Activated CD4-positive, alpha-beta T cell treated with anti-CD3 and anti-CD28 coated beads, Interleukin-2, amount 50 U/mL, for 16 hours (primary cell): Measurements from ENCODE around the gene B3GAT3.
"Not testable (repeated sequence)": the region's sequence is repeated elsewhere in the genome, so short reads cannot be mapped to it uniquely, and the experiment has no call there.

Source experiments
- DNase-seq: peaks from one replicate; pipeline ENCODE4 v3.0.0-alpha.2; 2020

Gene B3GAT3

DNA sequence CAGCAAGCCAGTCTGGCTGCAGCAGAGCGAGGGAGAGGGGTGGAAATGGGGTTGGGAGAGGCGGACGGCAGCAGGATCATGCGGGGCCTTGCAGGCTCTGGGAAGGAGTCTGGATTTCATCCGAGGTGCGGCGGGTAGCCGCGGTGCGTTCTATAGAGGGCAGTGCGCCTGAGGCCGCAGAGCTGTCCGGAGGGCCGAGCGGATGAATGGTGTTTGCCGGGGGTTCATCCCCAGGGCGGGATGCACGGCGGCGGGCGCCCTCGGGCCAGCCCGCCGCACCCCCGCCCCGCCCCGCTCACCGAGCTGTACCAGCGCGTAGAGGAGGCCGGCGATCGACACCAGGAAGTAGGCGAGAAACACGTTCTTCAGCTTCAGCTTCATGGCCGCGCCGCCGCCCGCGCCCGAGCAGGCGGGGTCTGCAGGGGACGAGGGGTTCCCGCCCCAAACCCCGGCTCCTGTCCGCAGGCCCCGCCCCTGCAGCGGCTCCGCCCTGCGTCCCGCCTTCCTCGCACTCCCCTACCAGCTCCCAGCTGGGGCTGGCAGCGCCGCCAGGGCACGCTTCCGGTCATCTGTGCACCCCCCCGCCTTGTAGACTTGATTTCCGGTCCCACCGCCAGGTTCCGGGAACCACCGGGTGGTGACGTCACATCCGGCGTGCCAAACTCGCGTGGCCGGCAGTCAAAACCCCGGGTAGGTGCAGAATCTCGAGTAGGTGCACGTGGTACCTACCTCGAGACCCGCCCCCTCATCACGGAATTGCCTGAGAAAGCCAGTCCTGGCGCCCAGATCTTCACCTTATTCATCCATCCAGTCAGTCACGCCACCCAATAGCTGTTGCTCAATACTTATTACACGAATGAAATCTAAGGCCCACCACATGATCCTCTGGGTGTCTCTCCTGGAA lies at the start of gene B3GAT3:
Gene B3GAT3 (minus strand): TSS at position 420 of the 904 bp plus-strand sequence. CDS start 39 bp downstream, at position 381.
- peak; percentile 98 for DNase-seq

DNA sequence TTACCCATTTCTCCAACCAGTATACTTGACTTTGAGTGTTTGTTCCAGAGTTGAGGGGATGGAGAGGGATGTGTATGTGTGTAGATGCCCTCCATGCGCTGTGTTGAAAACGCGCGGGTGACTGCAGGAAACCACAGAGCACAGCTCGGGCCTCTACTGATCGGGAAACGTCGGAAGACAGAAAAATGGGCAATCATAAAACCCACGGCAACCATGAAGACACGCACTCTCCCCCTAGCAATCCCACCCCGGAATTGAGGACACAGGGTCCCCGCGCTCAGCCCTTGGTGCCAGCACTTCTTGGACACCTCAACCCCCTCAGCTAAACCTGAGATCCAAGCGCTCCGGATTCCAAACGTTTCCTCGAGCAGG lies 49.4 kb upstream of the B3GAT3 start:
- DNase-seq = no peak

DNA sequence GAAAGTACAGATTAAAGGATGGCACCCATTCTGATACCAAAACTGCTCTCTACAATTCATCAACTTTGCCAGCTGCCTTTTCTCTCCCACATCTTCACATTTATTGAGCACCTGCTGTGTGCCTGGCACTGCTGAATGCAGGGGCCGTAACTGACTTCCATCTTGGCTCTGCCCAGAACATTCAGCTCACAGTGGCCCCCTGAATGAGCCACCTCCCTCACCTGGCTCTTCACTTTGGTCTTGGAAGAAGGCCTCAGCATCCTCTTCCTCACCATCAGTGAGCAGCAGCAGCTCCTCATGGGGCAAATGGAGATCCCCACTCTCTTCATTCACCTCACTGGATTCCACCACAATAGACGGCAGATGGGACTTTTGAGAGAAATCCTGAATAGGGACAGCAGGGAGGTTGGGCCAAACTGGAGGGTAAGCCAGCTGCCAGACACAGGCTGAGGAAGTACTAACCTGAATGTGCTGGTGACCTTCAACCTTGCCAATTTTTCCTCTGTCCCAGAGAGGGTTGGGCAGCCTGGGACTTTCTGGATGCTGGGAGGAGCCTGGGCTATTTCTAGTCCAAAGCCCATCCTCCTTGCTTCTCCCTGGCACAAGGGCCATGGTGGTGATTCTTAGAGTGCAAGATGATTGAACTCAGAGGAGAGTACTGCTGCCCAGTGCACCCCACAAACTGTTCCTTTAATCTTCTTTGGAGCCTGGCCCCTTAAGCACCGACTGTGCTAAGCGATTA lies 47.8 kb upstream of the B3GAT3 start:
- DNase-seq = peak; percentile 9

DNA sequence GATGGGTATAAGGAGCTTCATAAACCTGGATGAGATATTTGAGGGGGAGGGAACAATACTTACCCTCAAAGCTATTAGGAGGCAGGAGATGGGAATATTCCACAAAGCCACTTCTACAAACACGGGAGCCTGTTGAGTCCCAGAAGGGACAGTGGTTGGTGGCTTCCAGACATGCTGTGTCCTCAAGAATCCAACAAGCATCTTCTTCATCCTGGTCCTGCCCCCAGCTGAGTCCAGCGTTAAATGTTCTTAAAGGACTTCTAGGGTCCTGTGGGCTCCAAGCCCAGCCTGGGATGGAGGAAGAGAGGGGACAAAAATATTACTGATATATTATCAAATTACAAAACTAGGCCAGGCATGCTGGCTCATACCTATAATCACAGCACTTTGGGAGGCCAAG lies 45.7 kb upstream of the B3GAT3 start:
- no peak for DNase-seq

DNA sequence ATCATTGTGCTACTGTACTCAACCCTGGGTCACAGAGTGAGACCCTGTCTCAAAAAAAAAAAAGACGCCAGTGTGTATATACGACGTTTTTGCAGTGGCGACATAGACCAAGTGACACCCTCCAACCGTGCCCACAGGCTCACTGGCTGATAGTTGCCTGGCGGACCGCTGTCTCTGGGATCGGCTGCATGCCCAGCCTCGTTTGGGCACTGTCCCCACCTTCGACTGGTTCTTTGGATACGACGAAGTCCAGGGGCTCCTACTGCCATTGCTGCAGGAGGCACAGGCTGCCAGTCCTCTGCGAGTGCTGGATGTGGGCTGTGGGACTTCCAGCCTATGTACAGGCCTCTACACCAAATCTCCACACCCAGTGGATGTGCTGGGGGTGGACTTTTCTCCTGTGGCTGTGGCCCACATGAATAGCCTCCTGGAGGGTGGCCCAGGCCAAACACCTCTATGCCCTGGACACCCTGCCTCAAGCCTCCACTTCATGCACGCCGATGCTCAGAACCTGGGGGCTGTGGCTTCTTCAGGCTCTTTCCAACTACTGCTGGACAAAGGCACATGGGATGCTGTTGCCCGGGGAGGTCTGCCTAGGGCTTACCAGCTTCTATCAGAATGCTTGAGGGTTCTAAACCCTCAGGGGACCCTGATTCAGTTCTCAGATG lies 44.6 kb upstream of the B3GAT3 start:
- DNase-seq = peak; percentile 35

DNA sequence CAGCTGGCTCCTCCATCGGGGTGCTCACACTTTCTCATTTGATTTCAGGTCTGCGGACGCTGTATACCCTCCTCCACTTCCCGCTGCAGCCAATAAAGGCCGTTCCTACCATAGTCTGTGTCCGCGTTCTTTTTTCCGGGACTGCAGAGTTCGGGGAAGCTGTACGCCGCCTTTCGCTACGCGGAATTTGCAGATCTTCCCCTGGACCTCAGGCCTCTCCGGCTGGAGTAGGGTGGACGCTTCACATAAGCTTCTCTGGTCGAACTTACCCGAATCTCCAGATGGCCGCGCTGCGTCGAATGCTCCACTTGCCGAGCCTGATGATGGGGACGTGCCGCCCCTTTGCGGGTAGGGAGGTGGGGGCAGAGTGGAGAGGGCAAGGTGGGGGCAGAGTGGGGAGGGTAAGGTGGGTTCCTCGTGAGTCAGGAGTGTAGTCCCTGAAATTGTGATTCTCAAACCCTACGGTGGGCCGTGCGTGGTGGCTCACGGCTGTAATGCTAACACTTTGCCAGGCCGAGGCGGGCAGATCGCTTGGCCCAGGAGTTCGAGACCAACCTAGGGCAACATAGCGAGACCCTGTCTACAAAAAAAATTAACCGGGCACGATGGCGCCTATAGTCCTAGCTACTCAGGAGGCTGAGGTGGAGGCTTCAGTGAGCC lies 43.9 kb upstream of the B3GAT3 start:
- DNase-seq = peak; percentile 65

DNA sequence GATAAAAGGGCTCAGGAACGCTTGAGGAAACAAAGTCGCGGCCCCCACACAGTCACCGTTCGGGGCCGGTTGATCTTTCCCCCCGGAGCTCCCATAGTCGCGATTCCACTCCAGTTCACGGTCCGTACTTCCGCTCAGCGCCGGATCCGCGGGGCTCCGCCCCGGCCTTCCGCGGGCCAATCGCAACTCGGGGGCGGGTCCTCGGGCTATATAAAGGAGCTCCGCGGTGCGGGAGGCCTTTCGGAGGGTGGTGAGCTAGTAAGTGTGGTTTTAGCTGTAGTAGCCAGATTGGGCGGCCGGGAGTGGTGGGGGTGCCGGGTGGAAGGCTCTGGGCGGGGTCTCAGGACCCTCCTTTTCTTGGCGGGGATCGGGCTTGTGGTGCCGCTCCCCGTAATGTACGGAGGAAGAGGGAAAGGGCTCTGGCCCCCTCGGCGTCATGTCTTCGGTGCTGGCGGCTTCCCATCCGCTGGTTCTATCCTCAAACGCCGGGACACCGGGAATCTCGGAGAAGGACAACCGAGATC lies 43.4 kb upstream of the B3GAT3 start, which contains the start of the genes C11orf98 and CSKMT:
Gene C11orf98 (minus strand): TSS at position 136 of the 524 bp plus-strand sequence. CDS start 41 bp downstream, at position 95.
Gene CSKMT (plus strand): TSS at position 238 of the 524 bp plus-strand sequence. CDS start 568 bp downstream, outside the sequence.
- DNase-seq = peak; percentile 98

DNA sequence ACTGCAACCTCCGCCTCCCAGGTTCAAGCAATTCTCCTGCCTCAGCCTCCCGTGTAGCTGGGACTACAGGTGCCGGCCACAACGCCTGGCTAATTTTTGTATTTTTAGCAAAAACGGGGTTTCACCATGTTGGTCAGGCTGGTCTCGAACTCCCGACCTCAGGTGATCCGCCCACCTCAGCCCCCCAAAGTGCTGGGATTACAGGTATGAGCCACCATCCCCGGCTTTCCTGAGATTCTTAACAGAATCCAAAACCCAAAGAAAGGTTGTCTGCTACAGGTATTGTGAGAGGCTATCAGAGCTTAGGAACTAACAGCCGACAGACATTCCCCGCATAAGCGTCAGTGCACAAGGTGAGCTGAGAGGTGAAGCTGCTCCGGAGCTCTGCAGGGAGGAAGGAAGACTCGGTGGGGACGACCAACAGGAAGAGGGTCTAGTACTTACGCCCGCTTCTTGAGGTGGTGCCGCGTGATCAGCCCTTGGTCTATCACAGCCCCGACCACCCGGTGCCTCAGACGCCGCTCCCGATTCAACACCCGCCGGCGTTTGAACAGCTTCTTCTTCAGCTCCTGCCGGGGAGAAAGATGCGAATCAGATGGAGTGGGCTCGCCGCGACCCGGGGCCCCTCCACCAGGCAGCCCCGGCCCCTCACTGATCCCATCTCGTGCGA lies 42.8 kb upstream of the B3GAT3 start:
- DNase-seq = peak; percentile 62

DNA sequence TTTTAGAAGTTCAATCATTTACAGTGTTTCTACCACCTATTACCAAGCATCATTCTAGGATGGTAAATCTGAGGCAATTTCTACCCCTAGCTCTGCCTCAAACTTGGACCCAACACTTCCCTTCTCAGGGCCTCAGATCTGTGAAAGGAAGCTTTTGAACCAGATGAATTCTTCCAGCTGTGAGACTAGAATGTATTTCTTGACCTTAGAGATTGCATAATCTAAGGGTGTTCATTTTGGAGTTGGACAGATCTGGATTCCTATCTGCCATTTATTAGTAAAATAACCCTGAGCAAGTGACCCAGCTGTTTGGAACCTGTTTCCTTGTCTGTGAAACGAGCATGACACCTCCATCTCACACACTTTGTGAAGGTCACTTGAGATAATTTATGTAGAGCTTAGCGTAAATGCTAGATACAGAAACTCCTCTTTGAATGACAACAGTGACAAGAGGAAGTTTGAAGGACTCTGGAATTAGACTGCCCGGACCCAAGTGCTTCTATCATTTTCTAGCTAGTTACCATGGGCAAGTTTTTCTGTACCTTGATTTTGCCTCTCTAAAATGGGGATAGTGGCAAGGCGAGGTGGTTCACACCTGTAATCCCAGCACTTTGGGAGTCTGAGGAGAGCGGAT lies 35.1 kb upstream of the B3GAT3 start:
- DNase-seq = no peak

DNA sequence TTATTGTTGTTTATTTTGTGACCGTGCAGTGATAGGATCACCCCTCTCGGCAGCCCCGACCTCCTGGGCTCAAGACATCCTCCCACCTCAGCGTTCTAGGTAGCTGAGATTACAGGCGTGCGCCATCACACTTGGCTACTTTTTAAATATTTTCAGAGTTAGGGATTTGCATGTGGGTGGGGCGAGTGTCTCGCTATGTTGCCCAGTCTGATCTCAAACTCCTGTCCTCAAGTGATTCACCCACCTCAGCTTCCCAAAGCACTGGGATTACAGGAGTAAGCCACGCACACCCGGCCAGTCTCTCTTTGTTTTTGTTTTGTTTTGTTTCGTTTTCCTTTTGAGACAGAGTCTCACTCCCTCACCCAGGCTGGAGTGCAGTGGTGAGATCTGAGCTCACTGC lies 32.5 kb upstream of the B3GAT3 start:
- no peak for DNase-seq

DNA sequence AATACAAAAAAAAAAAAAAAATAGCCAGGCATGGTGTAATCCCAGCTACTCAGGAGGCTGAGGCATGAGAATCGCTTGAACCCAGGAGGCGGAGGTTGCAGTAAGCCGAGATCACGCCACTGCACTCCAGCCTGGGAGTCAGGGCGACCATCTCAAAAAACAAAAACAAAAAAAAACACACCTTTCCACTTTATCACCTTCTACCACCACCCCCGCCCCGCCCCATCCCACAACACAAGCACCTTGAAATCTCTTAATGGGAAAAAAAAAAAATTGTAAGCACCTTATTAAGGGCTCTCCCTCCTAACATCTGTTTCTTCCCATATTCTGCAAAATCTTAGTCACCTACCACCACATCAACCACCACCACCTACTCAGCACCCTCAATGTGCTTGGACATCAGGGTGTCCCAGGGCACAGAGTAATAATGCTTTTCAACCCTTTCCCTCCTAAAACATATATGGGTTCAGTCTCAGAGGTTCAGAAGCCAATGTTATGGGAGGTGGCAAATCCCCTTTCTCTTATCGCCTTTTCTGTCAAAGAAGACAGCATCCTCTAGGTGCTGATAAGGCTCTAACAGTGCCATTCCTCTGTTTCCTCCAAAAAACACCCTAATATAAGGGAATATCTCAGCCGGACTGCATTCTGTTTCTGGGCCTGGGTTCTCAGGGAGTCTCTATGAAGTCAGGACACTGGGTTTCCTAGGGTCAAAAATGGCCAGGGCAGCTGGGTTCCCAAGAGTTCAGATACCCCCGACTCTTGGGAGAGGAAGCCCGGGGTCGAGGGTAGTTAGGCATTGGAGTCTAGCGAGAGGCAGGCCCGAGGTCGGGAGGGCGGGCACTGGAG lies 30.6 kb upstream of the B3GAT3 start:
- DNase-seq = peak; percentile 39

DNA sequence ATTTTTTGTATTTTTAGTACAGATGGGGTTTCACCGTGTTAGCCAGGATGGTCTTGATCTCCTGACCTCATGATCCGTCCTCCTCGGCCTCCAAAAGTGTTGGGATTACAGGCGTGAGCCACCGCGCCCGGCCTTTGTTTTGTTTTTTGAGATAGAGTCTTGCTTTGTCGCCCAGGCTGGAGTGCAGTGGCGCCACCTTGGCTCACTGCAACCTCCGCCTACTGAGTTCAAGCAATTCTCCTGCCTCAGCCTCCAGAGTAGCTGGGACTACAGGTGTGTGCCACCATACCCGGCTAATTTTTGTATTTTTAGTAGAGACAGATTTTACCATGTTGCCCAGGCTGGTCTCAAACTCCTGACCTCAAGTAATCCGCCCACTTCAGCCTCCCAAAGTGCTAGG lies 28.5 kb upstream of the B3GAT3 start:
- DNase-seq = not testable (repeated sequence)

DNA sequence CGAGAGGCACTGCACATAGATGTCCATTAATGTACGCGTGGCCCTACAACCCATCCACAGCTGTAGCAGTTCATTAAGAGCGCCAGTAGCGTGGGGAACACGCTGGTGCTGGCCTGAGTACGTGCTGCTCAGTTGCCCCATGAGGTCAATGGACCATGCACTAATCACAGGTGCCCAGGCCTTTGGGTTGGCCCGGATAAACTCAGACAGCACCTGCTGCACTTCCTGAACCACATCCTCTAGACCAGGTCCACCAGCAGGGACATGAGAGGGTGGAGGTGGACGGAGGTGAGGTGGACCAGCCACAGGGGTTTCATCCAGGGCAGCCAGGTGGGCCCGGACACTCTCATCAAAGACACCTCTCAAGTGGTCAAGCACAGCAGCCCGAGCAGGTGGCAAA lies 27.7 kb upstream of the B3GAT3 start:
- DNase-seq = no peak

DNA sequence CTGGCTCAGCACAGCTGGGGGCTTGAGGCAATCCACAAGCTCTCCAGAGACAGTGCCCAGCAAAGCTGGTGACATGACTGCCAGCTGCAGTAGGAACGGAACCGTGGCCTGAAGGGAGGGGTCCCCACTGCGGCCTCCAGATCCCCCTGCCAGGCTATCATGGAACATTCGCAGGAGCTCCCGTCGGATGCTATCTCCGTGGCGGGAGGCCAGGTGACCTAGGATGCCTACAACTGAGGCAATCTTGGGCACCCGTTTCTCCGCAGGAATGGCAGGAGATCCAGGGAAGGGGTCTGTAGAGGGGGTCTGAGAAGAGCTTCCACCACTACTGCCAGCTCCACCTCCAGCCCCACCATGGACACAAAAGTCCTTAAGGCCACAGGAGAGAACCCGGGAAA lies 27.2 kb upstream of the B3GAT3 start:
- DNase-seq = no peak

DNA sequence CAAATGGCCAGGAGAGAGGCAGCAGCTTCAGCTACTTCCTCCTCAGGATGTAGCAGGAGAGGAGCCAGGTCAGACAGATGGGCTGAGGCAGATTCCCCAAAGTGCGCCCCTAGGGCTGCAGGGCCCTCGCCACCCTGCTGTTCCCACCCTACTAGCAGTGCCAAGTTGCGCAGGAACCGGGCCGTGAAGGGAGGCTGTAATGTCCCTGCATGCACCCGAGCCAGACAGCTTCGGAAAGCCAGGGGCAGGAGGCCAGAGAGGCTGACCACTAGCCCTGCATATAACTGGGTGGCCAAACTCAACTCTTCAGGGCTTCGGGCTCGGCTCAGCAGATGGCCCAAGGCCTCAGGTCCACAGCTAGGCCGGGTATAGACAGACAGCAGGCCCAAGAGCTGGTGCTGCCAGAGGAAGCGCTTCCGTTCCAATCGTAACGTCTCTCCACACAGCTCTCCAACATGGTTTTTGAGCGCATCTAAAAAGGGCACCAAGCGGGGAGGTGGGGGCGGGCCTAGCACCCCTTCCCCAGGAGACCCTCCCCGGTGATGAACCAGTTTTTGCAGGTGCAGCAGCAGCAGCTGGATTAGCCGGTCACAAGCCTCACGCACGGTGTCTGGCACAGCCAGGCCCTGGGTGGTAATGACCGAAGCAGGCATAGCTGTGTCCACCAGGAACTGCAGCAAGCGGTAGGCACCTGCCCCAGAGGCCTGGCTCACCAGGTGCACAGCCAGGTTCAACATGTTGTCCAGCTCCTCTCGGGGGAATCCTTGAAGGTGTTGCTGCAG lies 26.6 kb upstream of the B3GAT3 start:
- no peak for DNase-seq

DNA sequence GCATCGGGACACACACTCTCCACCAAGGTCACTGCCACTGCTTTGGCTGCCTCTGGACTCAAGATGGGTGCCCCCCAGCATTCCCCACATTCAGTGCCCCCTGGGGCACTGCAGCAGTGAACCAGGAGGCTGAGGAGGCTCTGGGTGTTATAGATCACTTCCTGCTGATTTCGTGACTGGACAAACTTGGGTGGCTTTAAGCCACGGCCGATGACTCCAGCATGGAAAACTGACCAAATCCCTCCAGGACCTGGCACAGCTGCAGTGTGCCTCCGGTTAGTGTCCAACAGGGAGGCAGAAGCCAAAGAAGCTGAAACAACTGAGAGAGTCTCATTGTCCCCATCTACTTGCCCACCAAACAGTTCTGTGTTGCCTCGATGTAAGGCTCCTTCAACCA lies 25.8 kb upstream of the B3GAT3 start:
- DNase-seq = no peak

DNA sequence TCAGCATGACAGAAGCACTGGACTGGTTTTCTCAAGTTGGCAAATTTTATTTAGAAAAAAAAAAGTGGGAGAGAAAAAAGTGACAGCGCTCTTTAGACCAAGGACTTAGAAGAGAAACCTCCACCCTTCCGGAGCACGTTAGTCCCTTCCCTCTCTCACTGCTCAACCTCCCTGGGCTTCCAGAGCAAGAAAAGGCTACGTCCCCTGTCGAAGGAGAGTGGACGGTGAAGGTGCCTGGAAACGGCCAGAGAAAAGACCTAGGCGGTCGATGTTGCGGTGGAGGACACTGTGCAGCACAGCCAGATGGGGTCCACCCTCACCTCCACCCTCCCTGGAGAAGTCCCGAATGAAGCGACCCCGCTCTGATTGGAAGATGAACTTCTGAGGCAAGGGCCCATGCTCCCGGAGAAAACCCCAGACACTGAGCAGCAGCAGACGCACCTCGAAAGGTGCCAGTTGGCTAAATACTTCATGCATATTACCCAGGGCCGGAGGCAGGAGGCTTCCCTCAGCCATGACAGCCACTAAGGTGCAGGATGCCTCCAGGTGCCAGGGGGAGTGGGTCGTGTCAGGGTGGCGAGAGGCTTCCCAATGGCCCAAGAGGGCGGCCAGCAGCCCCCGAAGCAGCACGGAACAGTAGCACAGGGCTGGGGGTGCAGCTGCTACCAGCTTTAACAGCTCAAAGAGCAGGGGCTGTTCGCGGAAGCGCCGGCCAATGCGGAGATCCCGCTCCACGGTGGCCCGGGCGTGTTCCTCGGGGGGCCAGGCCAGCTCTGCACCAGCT lies 25.2 kb upstream of the B3GAT3 start:
- DNase-seq = no peak

DNA sequence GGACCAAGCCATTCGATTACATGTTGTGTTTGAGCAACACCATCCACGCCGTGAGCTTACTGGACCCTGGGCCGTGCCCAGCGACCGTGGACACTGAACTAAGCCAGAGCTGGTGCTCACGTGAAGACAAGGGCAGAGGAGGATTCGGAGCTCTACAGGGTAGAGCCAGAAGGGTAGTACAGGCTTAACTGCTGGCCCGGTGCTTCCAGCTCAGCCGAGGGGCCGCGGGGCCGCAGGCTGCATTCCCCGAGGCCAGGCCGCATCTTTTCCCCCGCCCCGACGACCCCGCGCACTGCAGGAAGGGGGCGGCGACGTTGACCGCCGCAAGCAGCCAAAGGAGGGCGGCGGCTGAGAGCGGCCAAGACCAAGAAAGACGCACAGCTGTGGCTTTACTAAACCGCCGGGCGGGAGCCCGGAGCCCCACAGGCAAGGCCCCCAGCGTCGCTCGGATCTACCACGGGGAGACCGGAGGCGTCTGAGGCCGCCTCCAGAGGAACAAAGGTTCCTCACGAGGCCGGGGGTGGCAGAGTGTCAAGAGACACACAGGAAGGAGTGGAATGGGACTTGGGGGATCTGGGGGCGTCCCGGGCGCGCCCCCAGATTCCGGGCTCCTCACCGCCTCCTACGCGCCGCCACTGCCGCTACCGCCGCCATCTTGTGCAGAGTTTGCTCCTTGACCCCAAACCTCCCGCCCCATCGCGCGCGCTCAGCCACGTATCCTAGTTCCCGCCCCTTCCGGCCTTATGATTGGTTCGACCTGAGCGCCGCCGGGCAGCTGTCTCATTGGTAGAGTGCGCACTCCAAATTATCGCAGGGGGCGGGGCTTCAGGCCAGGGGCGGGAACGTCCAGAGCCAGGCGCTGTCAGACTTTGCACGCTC lies 24.4 kb upstream of the B3GAT3 start, which contains the start of gene GANAB:
Gene GANAB (minus strand): TSS at position 668 of the 879 bp plus-strand sequence. CDS start 14 bp downstream, at position 654.
- DNase-seq = peak; percentile 100
